ENCODE measurements around the gene DDX54.

DDX54 gene

GRCh38 chr12:113184900-113185179 is 438 bp downstream of the DDX54 start:
- H3K27me3 ChIP-seq (ENCODE audit: control insufficient read depth, insufficient read depth, low read length) = no peaks in the 10 kb centered on the region
- H3K4me1 ChIP-seq (ENCODE audit: control insufficient read depth, insufficient read depth, low read length) = 0 out of 2 replicates have a peak, but pooled peaks cover 4% of the 10 kb centered on the region
- H3K36me3 ChIP-seq (ENCODE audit: control insufficient read depth, insufficient read depth, low read length) = peaks cover 29% of the 10 kb centered on the region
- peak overlapping the region; percentile 95 for H3K27ac ChIP-seq (ENCODE audit: low read depth, low read length)
- no peaks in the 10 kb centered on the region for H3K9me3 ChIP-seq (ENCODE audit: control insufficient read depth, insufficient read depth, low read depth, low read length)
- peak overlapping the region; percentile 90 for H3K4me3 ChIP-seq (ENCODE audit: low read depth, low read length)
- H3K9ac ChIP-seq (ENCODE audit: low read length) = peak overlapping the region; percentile 95

- Histone ChIP-seq H3K9ac (ENCODE audit: low read length) (peak overlapping the region; percentile 95), H3K27ac (ENCODE audit: low read depth, low read length) (no peak overlapping the region; the same call in 1 of the 2 replicates), H3K36me3 (ENCODE audit: control insufficient read depth, insufficient read depth, low read length) (peaks cover 33% of the 10 kb centered on the region)
These were observed 979 bp downstream of the DDX54 start for GRCh38 chr12:113184098-113184899.

GRCh38 chr12:113183030-113183589 is 2.2 kb downstream of the DDX54 start:
- Histone ChIP-seq H3K27me3 (ENCODE audit: control insufficient read depth, insufficient read depth, low read length) (no peaks in the 10 kb centered on the region), H3K4me1 (ENCODE audit: control insufficient read depth, insufficient read depth, low read length) (0 out of 2 replicates have a peak, but pooled peaks cover 4% of the 10 kb centered on the region), H3K9ac (ENCODE audit: low read length) (no peak overlapping the region), H3K4me3 (ENCODE audit: low read depth, low read length) (no peak overlapping the region), H3K36me3 (ENCODE audit: control insufficient read depth, insufficient read depth, low read length) (peaks cover 41% of the 10 kb centered on the region), H3K27ac (ENCODE audit: low read depth, low read length) (no peak overlapping the region), H3K9me3 (ENCODE audit: control insufficient read depth, insufficient read depth, low read depth, low read length) (no peaks in the 10 kb centered on the region)

More at GRCh38 chr12:113184098-113184899, 979 bp downstream of the DDX54 start:
- Histone ChIP-seq H3K9me3 (ENCODE audit: control insufficient read depth, insufficient read depth, low read depth, low read length) (no peaks in the 10 kb centered on the region), H3K4me1 (ENCODE audit: control insufficient read depth, insufficient read depth, low read length) (0 out of 2 replicates have a peak, but pooled peaks cover 4% of the 10 kb centered on the region), H3K4me3 (ENCODE audit: low read depth, low read length) (peak overlapping the region; percentile 90), H3K27me3 (ENCODE audit: control insufficient read depth, insufficient read depth, low read length) (no peaks in the 10 kb centered on the region)

GRCh38 chr12:113181975-113182374 is 3.3 kb downstream of the DDX54 start:
- no peak overlapping the region for H3K4me3 ChIP-seq (ENCODE audit: low read depth, low read length)
- 0 out of 2 replicates have a peak, but pooled peaks cover 4% of the 10 kb centered on the region for H3K4me1 ChIP-seq (ENCODE audit: control insufficient read depth, insufficient read depth, low read length)
- no peak overlapping the region for H3K27ac ChIP-seq (ENCODE audit: low read depth, low read length)
- H3K27me3 ChIP-seq (ENCODE audit: control insufficient read depth, insufficient read depth, low read length) = no peaks in the 10 kb centered on the region
- no peaks in the 10 kb centered on the region for H3K9me3 ChIP-seq (ENCODE audit: control insufficient read depth, insufficient read depth, low read depth, low read length)
- H3K9ac ChIP-seq (ENCODE audit: low read length) = no peak overlapping the region
- peaks cover 52% of the 10 kb centered on the region for H3K36me3 ChIP-seq (ENCODE audit: control insufficient read depth, insufficient read depth, low read length)

GRCh38 chr12:113180333-113180732 is 4.9 kb downstream of the DDX54 start:
- H3K4me3 ChIP-seq (ENCODE audit: low read depth, low read length) = no peak overlapping the region
- peaks cover 61% of the 10 kb centered on the region for H3K36me3 ChIP-seq (ENCODE audit: control insufficient read depth, insufficient read depth, low read length)
- H3K9ac ChIP-seq (ENCODE audit: low read length) = no peak overlapping the region

GRCh38 chr12:113179023-113179422 is 6.3 kb downstream of the DDX54 start:
- Histone ChIP-seq H3K36me3 (ENCODE audit: control insufficient read depth, insufficient read depth, low read length) (peaks cover 71% of the 10 kb centered on the region), H3K27me3 (ENCODE audit: control insufficient read depth, insufficient read depth, low read length) (no peaks in the 10 kb centered on the region)

More at GRCh38 chr12:113180333-113180732, 4.9 kb downstream of the DDX54 start:
- Histone ChIP-seq H3K4me1 (ENCODE audit: control insufficient read depth, insufficient read depth, low read length) (no peaks in the 10 kb centered on the region), H3K27ac (ENCODE audit: low read depth, low read length) (no peak overlapping the region), H3K9me3 (ENCODE audit: control insufficient read depth, insufficient read depth, low read depth, low read length) (no peaks in the 10 kb centered on the region), H3K27me3 (ENCODE audit: control insufficient read depth, insufficient read depth, low read length) (no peaks in the 10 kb centered on the region)

GRCh38 chr12:113174461-113175384 is 10.6 kb downstream of the DDX54 start:
- Histone ChIP-seq H3K9ac (ENCODE audit: low read length) (no peak overlapping the region), H3K36me3 (ENCODE audit: control insufficient read depth, insufficient read depth, low read length) (peaks cover 89% of the 10 kb centered on the region), H3K4me1 (ENCODE audit: control insufficient read depth, insufficient read depth, low read length) (no peaks in the 10 kb centered on the region), H3K9me3 (ENCODE audit: control insufficient read depth, insufficient read depth, low read depth, low read length) (no peaks in the 10 kb centered on the region), H3K4me3 (ENCODE audit: low read depth, low read length) (no peak overlapping the region), H3K27ac (ENCODE audit: low read depth, low read length) (no peak overlapping the region), H3K27me3 (ENCODE audit: control insufficient read depth, insufficient read depth, low read length) (no peaks in the 10 kb centered on the region)

More at GRCh38 chr12:113179023-113179422, 6.3 kb downstream of the DDX54 start:
- Histone ChIP-seq H3K4me3 (ENCODE audit: low read depth, low read length) (no peak overlapping the region), H3K9me3 (ENCODE audit: control insufficient read depth, insufficient read depth, low read depth, low read length) (no peaks in the 10 kb centered on the region), H3K4me1 (ENCODE audit: control insufficient read depth, insufficient read depth, low read length) (no peaks in the 10 kb centered on the region), H3K9ac (ENCODE audit: low read length) (no peak overlapping the region), H3K27ac (ENCODE audit: low read depth, low read length) (no peak overlapping the region)

- no peak overlapping the region for H3K4me3 ChIP-seq (ENCODE audit: low read depth, low read length)
- no peak overlapping the region for H3K9ac ChIP-seq (ENCODE audit: low read length)
- no peaks in the 10 kb centered on the region for H3K4me1 ChIP-seq (ENCODE audit: control insufficient read depth, insufficient read depth, low read length)
- no peak overlapping the region for H3K27ac ChIP-seq (ENCODE audit: low read depth, low read length)
- peaks cover 86% of the 10 kb centered on the region for H3K36me3 ChIP-seq (ENCODE audit: control insufficient read depth, insufficient read depth, low read length)
- H3K9me3 ChIP-seq (ENCODE audit: control insufficient read depth, insufficient read depth, low read depth, low read length) = no peaks in the 10 kb centered on the region
- no peaks in the 10 kb centered on the region for H3K27me3 ChIP-seq (ENCODE audit: control insufficient read depth, insufficient read depth, low read length)
These were observed 12.1 kb downstream of the DDX54 start for GRCh38 chr12:113173081-113173698.

GRCh38 chr12:113172185-113172584 is 13.1 kb downstream of the DDX54 start:
- Histone ChIP-seq H3K27ac (ENCODE audit: low read depth, low read length) (no peak overlapping the region), H3K4me1 (ENCODE audit: control insufficient read depth, insufficient read depth, low read length) (no peaks in the 10 kb centered on the region), H3K36me3 (ENCODE audit: control insufficient read depth, insufficient read depth, low read length) (peaks cover 86% of the 10 kb centered on the region)

GRCh38 chr12:113171543-113171942 is 13.7 kb downstream of the DDX54 start:
- Histone ChIP-seq H3K4me1 (ENCODE audit: control insufficient read depth, insufficient read depth, low read length) (no peaks in the 10 kb centered on the region), H3K4me3 (ENCODE audit: low read depth, low read length) (no peak overlapping the region), H3K9me3 (ENCODE audit: control insufficient read depth, insufficient read depth, low read depth, low read length) (no peaks in the 10 kb centered on the region), H3K27ac (ENCODE audit: low read depth, low read length) (no peak overlapping the region), H3K9ac (ENCODE audit: low read length) (no peak overlapping the region), H3K36me3 (ENCODE audit: control insufficient read depth, insufficient read depth, low read length) (peaks cover 85% of the 10 kb centered on the region), H3K27me3 (ENCODE audit: control insufficient read depth, insufficient read depth, low read length) (no peaks in the 10 kb centered on the region)

More at GRCh38 chr12:113172185-113172584, 13.1 kb downstream of the DDX54 start:
- Histone ChIP-seq H3K9me3 (ENCODE audit: control insufficient read depth, insufficient read depth, low read depth, low read length) (no peaks in the 10 kb centered on the region), H3K4me3 (ENCODE audit: low read depth, low read length) (no peak overlapping the region), H3K27me3 (ENCODE audit: control insufficient read depth, insufficient read depth, low read length) (no peaks in the 10 kb centered on the region), H3K9ac (ENCODE audit: low read length) (no peak overlapping the region)

Measured in HUES6 (cell line).